Peyer's patch (tissue), 4 donors: ENCODE data around the gene CIAO2B.

Source experiments
- POLR2A ChIP-seq, 2 donors: fragments of 450-650 bp; IDR thresholded peaks; one replicate each; pipeline ENCODE4 v1.5.1; 2017; ENCODE audit warnings: antibody characterized with exemption in 2 of 2, mild to moderate bottlenecking in 2 of 2, moderate library complexity in 2 of 2
- TF ChIP-seq, protein P1 (sequence below), 6 experiments: fragments of 450-650 bp in 4 of 6; fragments of 200-600 bp in 2 of 6; sonication (generic) in 1 of 6; IDR thresholded peaks; one replicate each; pipeline ENCODE4 v1.5.1; 2017 to 2019; ENCODE audit warnings: antibody characterized with exemption in 6 of 6, mild to moderate bottlenecking in 3 of 6, moderate library complexity in 1 of 6

DNA sequence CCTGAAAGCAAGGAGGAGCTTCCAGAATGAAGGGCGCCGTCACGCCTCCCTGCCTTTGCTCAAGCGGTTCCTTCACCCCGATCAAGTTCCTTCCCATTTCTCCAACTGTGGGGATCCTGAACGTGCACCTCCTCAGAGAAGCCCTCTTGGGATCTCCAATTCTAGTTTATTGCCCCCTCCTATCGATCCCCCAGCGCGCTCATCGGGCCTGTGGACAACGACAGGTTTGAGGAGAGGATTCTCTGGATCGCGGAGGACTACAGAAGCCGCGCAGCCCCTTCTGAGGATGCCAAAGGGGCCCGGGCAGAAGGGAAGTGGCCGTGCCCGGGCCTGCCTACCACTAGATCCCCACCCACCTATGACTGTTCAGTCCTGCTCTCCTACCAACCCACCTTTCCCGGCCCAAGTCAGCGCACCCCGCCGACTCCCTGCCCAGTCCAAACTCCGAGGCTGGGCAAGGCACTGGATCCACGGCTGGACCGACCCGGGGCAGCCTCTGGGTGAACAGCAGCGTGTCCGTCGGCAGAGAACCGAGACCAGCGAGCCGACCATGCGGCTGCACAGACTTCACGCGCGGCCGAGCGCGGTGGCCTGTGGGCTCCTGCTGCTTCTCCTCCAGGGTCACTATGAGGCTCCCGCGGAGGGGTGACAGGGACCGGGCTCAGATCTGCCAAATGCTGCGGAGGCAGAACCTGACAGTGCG is 14.1 kb upstream of the CIAO2B start:
- peak; percentile 34 to 36 for TF ChIP-seq POLR2A (IDR thresholded peaks at IDR 0.05)
- TF ChIP-seq, protein P1, sequence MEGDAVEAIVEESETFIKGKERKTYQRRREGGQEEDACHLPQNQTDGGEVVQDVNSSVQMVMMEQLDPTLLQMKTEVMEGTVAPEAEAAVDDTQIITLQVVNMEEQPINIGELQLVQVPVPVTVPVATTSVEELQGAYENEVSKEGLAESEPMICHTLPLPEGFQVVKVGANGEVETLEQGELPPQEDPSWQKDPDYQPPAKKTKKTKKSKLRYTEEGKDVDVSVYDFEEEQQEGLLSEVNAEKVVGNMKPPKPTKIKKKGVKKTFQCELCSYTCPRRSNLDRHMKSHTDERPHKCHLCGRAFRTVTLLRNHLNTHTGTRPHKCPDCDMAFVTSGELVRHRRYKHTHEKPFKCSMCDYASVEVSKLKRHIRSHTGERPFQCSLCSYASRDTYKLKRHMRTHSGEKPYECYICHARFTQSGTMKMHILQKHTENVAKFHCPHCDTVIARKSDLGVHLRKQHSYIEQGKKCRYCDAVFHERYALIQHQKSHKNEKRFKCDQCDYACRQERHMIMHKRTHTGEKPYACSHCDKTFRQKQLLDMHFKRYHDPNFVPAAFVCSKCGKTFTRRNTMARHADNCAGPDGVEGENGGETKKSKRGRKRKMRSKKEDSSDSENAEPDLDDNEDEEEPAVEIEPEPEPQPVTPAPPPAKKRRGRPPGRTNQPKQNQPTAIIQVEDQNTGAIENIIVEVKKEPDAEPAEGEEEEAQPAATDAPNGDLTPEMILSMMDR (IDR thresholded peaks at IDR 0.05): no peak
